ENCODE results near the gene ZNF585A. TPM values are rescaled to one million over a fixed set of nuclear protein-coding genes. Genes with fewer than 3 reads are reported as not detected.

The ZNF585A gene
- total RNA-seq, result 1 to 10 TPM in 1 of 2 donors, under 1 TPM in 1; 0.99 to 9.9 TPM

DNA sequence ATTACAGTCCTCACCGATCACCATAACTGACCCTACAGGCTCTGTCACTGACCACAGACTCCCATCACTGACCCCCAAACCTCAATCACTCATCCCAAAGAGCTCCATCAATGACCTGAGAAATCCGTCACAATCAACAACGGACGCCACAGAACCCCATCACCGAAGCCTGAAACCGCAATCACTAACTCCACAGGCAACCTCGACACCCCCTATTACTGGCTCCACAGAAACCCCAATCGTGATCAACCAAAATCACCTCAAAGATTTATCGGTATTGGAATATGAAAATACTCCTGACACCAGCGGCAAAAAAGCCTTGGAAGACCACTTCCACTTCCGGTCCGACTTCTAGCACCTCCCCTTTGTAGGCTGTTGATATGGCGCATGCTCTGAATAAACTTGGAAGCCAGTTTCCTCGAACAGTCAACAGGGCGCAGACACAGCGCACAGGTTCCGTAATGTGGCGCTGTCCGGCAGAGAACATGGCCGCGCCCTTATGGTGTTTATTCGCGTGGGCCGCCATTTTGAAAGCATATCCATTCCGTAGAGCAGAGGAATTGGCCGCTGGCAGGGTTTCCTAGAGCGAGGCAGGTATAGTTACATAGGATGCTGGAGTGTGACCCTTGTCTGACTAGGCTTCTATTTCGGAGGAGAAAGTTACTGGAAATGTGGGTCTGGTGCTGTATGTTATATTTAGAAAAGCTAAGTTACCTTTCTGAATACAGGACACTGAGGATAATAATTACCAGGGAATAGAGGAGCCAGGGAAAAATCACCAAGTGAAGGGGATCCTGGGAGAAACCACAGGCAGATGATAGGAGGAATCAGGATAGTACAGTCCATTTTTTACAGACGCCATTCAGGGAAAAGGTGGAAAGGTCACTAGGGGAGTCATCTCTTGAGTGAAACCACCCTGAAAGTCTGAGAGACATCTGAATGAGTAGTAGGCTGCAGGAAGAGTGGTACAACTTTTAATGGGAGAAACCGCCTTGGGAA lies at the start of gene ZNF585A:
ZNF585A (minus strand) TSS at position 328 of the 999 bp plus-strand sequence. CDS start 2,785 bp downstream, outside the sequence.
- Histone ChIP-seq H3K4me3 (peak within 1 kb of the TSS; percentile 26 to 76), H3K9me3 (peaks cover 0 to 13% (median 0%) of the 10 kb centered on the region in 3 donors), H3K27me3 (no peaks in the 10 kb centered on the region), H3K36me3 (replicated peaks in 1 of 2; ENCODE audit: insufficient read depth in 1 of 2, low read depth in 2 of 2) (peaks cover 0 to 4% of the 10 kb centered on the region in 2 donors), H3K27ac (peak within 1 kb of the TSS; percentile 28 to 76 (median 56)), H3K4me1 (peaks cover 10% of the 10 kb centered on the region)
- WGBS, 2 donors, result 3 to 12% methylated on average over 9 to 30 of the region's 30 CpGs
- peak; percentile 93 to 97 (median 96) for DNase-seq
- peak in 2 of 3 donors; percentile 47 to 50 for TF ChIP-seq POLR2A (IDR thresholded peaks at IDR 0.05)
- TF ChIP-seq, protein P1, sequence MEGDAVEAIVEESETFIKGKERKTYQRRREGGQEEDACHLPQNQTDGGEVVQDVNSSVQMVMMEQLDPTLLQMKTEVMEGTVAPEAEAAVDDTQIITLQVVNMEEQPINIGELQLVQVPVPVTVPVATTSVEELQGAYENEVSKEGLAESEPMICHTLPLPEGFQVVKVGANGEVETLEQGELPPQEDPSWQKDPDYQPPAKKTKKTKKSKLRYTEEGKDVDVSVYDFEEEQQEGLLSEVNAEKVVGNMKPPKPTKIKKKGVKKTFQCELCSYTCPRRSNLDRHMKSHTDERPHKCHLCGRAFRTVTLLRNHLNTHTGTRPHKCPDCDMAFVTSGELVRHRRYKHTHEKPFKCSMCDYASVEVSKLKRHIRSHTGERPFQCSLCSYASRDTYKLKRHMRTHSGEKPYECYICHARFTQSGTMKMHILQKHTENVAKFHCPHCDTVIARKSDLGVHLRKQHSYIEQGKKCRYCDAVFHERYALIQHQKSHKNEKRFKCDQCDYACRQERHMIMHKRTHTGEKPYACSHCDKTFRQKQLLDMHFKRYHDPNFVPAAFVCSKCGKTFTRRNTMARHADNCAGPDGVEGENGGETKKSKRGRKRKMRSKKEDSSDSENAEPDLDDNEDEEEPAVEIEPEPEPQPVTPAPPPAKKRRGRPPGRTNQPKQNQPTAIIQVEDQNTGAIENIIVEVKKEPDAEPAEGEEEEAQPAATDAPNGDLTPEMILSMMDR (IDR thresholded peaks at IDR 0.05), result peak in 3 of 7 experiments; percentile 30 to 50 (median 38)
- intact Hi-C loops (cut with DNase I), result no loop called here
- ATAC-seq, result peak; percentile 100

DNA sequence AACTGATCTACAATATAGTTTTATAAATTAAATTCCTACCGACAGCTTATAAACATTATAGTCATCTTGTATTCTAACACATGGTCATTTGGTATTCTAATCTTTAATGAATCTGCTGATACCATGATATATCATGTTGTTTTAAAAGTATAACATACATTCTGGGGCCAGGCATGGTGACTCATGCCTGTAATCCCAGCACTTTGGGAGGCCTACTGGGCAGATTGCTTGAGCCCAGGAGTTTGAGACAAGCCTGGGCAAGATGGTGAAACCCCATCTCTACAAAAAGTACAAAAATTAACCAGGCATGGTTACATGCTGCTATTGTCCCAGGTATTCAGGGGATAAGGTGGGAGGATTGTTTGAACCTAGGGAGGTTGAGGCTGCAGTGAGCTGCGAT lies 48.6 kb upstream of the ZNF585A start:
- TF ChIP-seq, protein P1 (IDR thresholded peaks at IDR 0.05), result no peak
- TF ChIP-seq POLR2A (IDR thresholded peaks at IDR 0.05), result no peak
- peaks cover 9 to 11% of the 10 kb centered on the region in 2 donors for H3K36me3 ChIP-seq (replicated peaks in 1 of 2; ENCODE audit: insufficient read depth in 1 of 2, low read depth in 2 of 2)
- 94% methylated on average over 2 of the region's 2 CpGs for WGBS, 2 donors

GRCh38 chr19:37220383-37220782 lies 47.9 kb upstream of the ZNF585A start:
- Histone ChIP-seq H3K9me3 (peaks cover 0 to 6% (median 0%) of the 10 kb centered on the region in 3 donors), H3K36me3 (replicated peaks in 1 of 2; ENCODE audit: insufficient read depth in 1 of 2, low read depth in 2 of 2) (peaks cover 5 to 9% of the 10 kb centered on the region in 2 donors), H3K4me3 (no peak overlapping the region), H3K27me3 (no peaks in the 10 kb centered on the region), H3K4me1 (peaks cover 11% of the 10 kb centered on the region), H3K27ac (no peak overlapping the region)
- DNase-seq (no peak), ATAC-seq (no peak)
- TF ChIP-seq, protein P1 (IDR thresholded peaks at IDR 0.05), result no peak
- TF ChIP-seq POLR2A (IDR thresholded peaks at IDR 0.05), result no peak
- 89 to 93% methylated on average over 3 of the region's 3 CpGs for WGBS, 2 donors
- intact Hi-C loops (cut with DNase I), result no loop called here

More for the DNA sequence above, 48.6 kb upstream of the ZNF585A start:
- Histone ChIP-seq H3K4me1 (peaks cover 11% of the 10 kb centered on the region), H3K27me3 (no peaks in the 10 kb centered on the region), H3K27ac (no peak overlapping the region), H3K9me3 (peaks cover 0 to 6% (median 0%) of the 10 kb centered on the region in 3 donors), H3K4me3 (no peak overlapping the region)
- intact Hi-C loops (cut with DNase I), result no loop called here
- DNase-seq (no peak), ATAC-seq (no peak)

DNA sequence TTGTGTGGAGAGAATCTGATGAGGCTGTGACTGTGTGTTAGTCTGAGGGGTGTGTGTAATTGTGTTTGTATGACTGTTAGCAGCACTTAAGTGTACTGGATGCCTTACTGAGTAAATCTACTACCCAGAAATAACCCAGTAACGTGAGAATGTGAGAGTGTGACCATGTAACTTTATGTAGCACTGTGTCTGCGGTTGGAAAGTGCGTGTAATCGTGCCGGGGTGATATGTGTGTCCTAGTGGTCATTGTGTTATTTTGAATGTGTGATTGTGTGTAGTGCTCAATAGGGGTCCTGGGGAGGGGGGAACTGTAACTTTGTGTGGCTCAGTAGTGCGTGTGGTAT lies 46.1 kb upstream of the ZNF585A start:
- H3K27ac ChIP-seq, result peak overlapping the region; percentile 72 to 97 (median 92)
- intact Hi-C loops (cut with DNase I), result no loop called here
- no peaks in the 10 kb centered on the region for H3K36me3 ChIP-seq (replicated peaks in 1 of 2; ENCODE audit: insufficient read depth in 1 of 2, low read depth in 2 of 2)
- no peak for TF ChIP-seq POLR2A (IDR thresholded peaks at IDR 0.05)
- TF ChIP-seq, protein P1 (IDR thresholded peaks at IDR 0.05), result no peak
- H3K27me3 ChIP-seq, result no peaks in the 10 kb centered on the region
- H3K4me3 ChIP-seq, result peak overlapping the region; percentile 53 to 95
- no peak for ATAC-seq
- no peaks in the 10 kb centered on the region for H3K9me3 ChIP-seq
- peaks cover 11% of the 10 kb centered on the region for H3K4me1 ChIP-seq
- DNase-seq, result no peak
- WGBS, 2 donors, result 12% methylated on average over 3 to 6 of the region's 6 CpGs

Measured in body of pancreas (tissue), 4 donors.